GM23338 (cell line): ENCODE measurements around the gene CNN2. TPM values are rescaled to one million over a fixed set of nuclear protein-coding genes. Genes with fewer than 3 reads are reported as not detected.
A peak's percentile ranks its signal among the peaks of the same experiment; 100 is the strongest.

Experiments
- ATAC-seq: fragments of 200-7000 bp; cut with Tn5 transposase; 3 replicates; pipeline ENCODE4 v1.9.1; 2020
- DNase-seq: peaks from one replicate; pipeline ENCODE4 v3.0.0-alpha.2; 2015; ENCODE audit warnings: low spot score
- H2AFZ ChIP-seq: fragments of 200-600 bp; sonication (generic); 2 replicates; pipeline ENCODE4 v1.8.0; 2016; ENCODE audit warnings: antibody characterized with exemption, mild to moderate bottlenecking, moderate library complexity
- H3F3A ChIP-seq: fragments of 200-600 bp; sonication (generic); replicated peaks from 2 replicates; pipeline ENCODE4 v1.8.0; 2017; ENCODE audit warnings: antibody characterized with exemption, mixed run types, low read depth
- H3K27ac ChIP-seq: fragments of 200-600 bp; sonication (generic); 2 replicates; pipeline ENCODE4 v1.6.1; 2016; ENCODE audit warnings: low read depth
- H3K27me3 ChIP-seq: fragments of 200-600 bp; sonication (generic); 2 replicates; pipeline ENCODE4 v1.8.0; 2016; ENCODE audit warnings: mild to moderate bottlenecking, mixed run types, moderate library complexity; ENCODE audit not compliant: insufficient read depth
- H3K36me3 ChIP-seq: fragments of 200-600 bp; sonication (generic); 2 replicates; pipeline ENCODE4 v1.8.0; 2016; ENCODE audit warnings: mild to moderate bottlenecking; ENCODE audit not compliant: insufficient read depth
- H3K4me1 ChIP-seq: fragments of 200-600 bp; sonication (generic); 2 replicates; pipeline ENCODE4 v1.8.0; 2016; ENCODE audit warnings: mild to moderate bottlenecking, moderate library complexity; ENCODE audit not compliant: insufficient read depth
- H3K4me2 ChIP-seq: fragments of 200-600 bp; sonication (generic); 2 replicates; pipeline ENCODE4 v1.7.1; 2017; ENCODE audit warnings: mixed run types
- H3K4me3 ChIP-seq: fragments of 200-600 bp; sonication (generic); 2 replicates; pipeline ENCODE4 v1.6.1; 2016; ENCODE audit warnings: mixed run types
- H3K79me2 ChIP-seq: fragments of 200-600 bp; sonication (generic); replicated peaks from 2 replicates; pipeline ENCODE4 v1.8.0; 2017; ENCODE audit warnings: mild to moderate bottlenecking; ENCODE audit not compliant: insufficient read depth
- H3K9me2 ChIP-seq: fragments of 200-600 bp; sonication (generic); 2 replicates; pipeline ENCODE4 v1.8.0; 2017; ENCODE audit not compliant: insufficient read depth
- H4K20me1 ChIP-seq: fragments of 200-600 bp; sonication (generic); replicated peaks from 2 replicates; pipeline ENCODE4 v1.8.0; 2017; ENCODE audit warnings: mild to moderate bottlenecking; ENCODE audit not compliant: insufficient read depth
- H3K27ac Mint-ChIP-seq: 2 replicates; pipeline ENCODE4 v1.8.0; 2020; ENCODE audit warnings: inconsistent platforms, mild to moderate bottlenecking, moderate library complexity, mixed read lengths
- H3K27me3 Mint-ChIP-seq: 3 replicates; pipeline ENCODE4 v1.8.0; 2022; ENCODE audit warnings: low read depth, mild to moderate bottlenecking, moderate library complexity, mixed read lengths, inconsistent platforms; ENCODE audit not compliant: insufficient read depth, poor library complexity
- H3K36me3 Mint-ChIP-seq: 3 replicates; pipeline ENCODE4 v1.8.0; 2021; ENCODE audit warnings: low read depth, mild to moderate bottlenecking, inconsistent platforms, moderate library complexity, mixed read lengths
- H3K4me1 Mint-ChIP-seq: 3 replicates; pipeline ENCODE4 v1.8.0; 2020; ENCODE audit warnings: mild to moderate bottlenecking, inconsistent platforms, mixed read lengths
- H3K4me3 Mint-ChIP-seq: 3 replicates; pipeline ENCODE4 v1.8.0; 2021; ENCODE audit warnings: moderate library complexity, mild to moderate bottlenecking, inconsistent platforms, mixed read lengths
- H3K9me3 Mint-ChIP-seq: 3 replicates; pipeline ENCODE4 v1.8.0; 2020; ENCODE audit warnings: moderate library complexity, mild to moderate bottlenecking, inconsistent platforms, mixed read lengths
- CREB1 ChIP-seq: fragments of 250-450 bp; sonication (Bioruptor Pico); IDR thresholded peaks from 2 replicates; pipeline ENCODE4 v1.5.0; 2020; ENCODE audit warnings: low read depth, mild to moderate bottlenecking, moderate library complexity
- CTCF ChIP-seq, 2 experiments: fragments of 200-600 bp in 1 of 2; sonication (generic) in 1 of 2; conservative IDR thresholded peaks; 2 replicates each; pipeline versions ENCODE4 v1.5.1 to v1.6.1; 2016 to 2017; ENCODE audit warnings: antibody characterized with exemption in 2 of 2, low read depth in 2 of 2, mild to moderate bottlenecking in 2 of 2, moderate library complexity in 1 of 2
- ETS1 ChIP-seq: IDR thresholded peaks from 2 replicates; pipeline ENCODE4 v1.6.1; 2016; ENCODE audit warnings: antibody characterized with exemption
- EZH2 ChIP-seq: fragments of 200-600 bp; sonication (generic); IDR thresholded peaks from one replicate; pipeline ENCODE4 v1.8.0; 2017; ENCODE audit warnings: antibody characterized with exemption, mild to moderate bottlenecking, low read depth; ENCODE audit not compliant: unreplicated experiment
- EZH2phosphoT487 ChIP-seq: fragments of 200-600 bp; sonication (generic); IDR thresholded peaks from one replicate; pipeline ENCODE4 v1.8.1; 2018; ENCODE audit warnings: antibody characterized with exemption; ENCODE audit not compliant: unreplicated experiment
- JUNB ChIP-seq: IDR thresholded peaks from one replicate; pipeline ENCODE4 v1.6.1; 2016; ENCODE audit warnings: antibody characterized with exemption; ENCODE audit not compliant: unreplicated experiment
- NANOG ChIP-seq: IDR thresholded peaks from 2 replicates; pipeline ENCODE4 v1.6.1; 2016; ENCODE audit warnings: antibody characterized with exemption, borderline replicate concordance
- POLR2AphosphoS5 ChIP-seq: IDR thresholded peaks from 2 replicates; pipeline ENCODE4 v1.6.1; 2016; ENCODE audit warnings: antibody characterized with exemption, low read depth
- REST ChIP-seq: IDR thresholded peaks from one replicate; pipeline ENCODE4 v1.6.1; 2018; ENCODE audit warnings: antibody characterized with exemption; ENCODE audit not compliant: unreplicated experiment
- STAT1 ChIP-seq: IDR thresholded peaks from one replicate; pipeline ENCODE4 v1.6.1; 2016; ENCODE audit warnings: antibody characterized with exemption; ENCODE audit not compliant: unreplicated experiment
- ZNF114 ChIP-seq: fragments of 250-450 bp; sonication (Bioruptor Pico); IDR thresholded peaks from 2 replicates; pipeline ENCODE4 v1.5.0; 2020; ENCODE audit warnings: mild to moderate bottlenecking, moderate library complexity
- ZNF331 ChIP-seq: fragments of 250-450 bp; sonication (Bioruptor Pico); IDR thresholded peaks from 2 replicates; pipeline ENCODE4 v1.5.0; 2020; ENCODE audit warnings: low read depth, mild to moderate bottlenecking, moderate library complexity
- ZNF462 ChIP-seq: fragments of 250-450 bp; sonication (Bioruptor Pico); IDR thresholded peaks from 2 replicates; pipeline ENCODE4 v1.5.0; 2020; ENCODE audit warnings: mild to moderate bottlenecking, moderate library complexity
- polyA plus RNA-seq: library from polyadenylated mRNA; unstranded; fragments of >200 nt; fragmentation: Nextera tagmentation; extraction: Ambion mirVana; gene quantifications from 2 replicates; pipeline ENCODE4 v1.2.1, GENCODE V29; 2016
- total RNA-seq: library from RNA; depleted of rRNA; stranded (reverse); fragments of >200 nt; shearing (Covaris generic); gene quantifications from 2 replicates; pipeline ENCODE4 v1.2.3, GENCODE V29; 2014

The CNN2 gene
- total and polyA plus RNA-seq, 2 experiments from 2014 or later = 330 to 392 TPM

- Histone ChIP-seq H3K4me2 (no peak overlapping the region), H3K79me2 (no peaks in the 10 kb centered on the region), H3K9me2 (no peaks in the 10 kb centered on the region), H3F3A (peaks cover 21% of the 10 kb centered on the region), H2AFZ (no peak overlapping the region), H3K27ac (no peak overlapping the region), H3K4me3 (no peak overlapping the region), H3K4me1 (no peaks in the 10 kb centered on the region), H3K27me3 (no peaks in the 10 kb centered on the region), H4K20me1 (peaks cover 2% of the 10 kb centered on the region; the same call in 1 of the 2 replicates), H3K36me3 (peaks cover 5% of the 10 kb centered on the region; the same call in 1 of the 2 replicates)
- Mint-ChIP-seq H3K27me3 (peaks cover 12% of the 10 kb centered on the region), H3K9me3 (no peaks in the 10 kb centered on the region), H3K4me1 (0 out of 3 replicates have a peak, but pooled peaks cover 3% of the 10 kb centered on the region), H3K36me3 (peaks cover 34% of the 10 kb centered on the region), H3K27ac (no peak overlapping the region), H3K4me3 (no peak overlapping the region)
- TF ChIP-seq ZNF331 (CRISPR knock-in tag) = no peak
- TF ChIP-seq ZNF114 (CRISPR knock-in tag) = no peak
- TF ChIP-seq REST = no peak
- TF ChIP-seq CREB1 = no peak
- TF ChIP-seq JUNB = no peak
- no peak for TF ChIP-seq CTCF (conservative IDR thresholded peaks at IDR 0.05; ENCODE audit: low read depth in 2 of 2)
- no peak for TF ChIP-seq EZH2
- TF ChIP-seq EZH2phosphoT487 = no peak
- no peak for TF ChIP-seq POLR2AphosphoS5
- TF ChIP-seq ZNF462 (CRISPR knock-in tag) = no peak
- no peak for TF ChIP-seq ETS1
- no peak for TF ChIP-seq NANOG
- TF ChIP-seq STAT1 = no peak
- ATAC-seq = peak; percentile 15
- DNase-seq = peak; percentile 67
Measured at GRCh38 chr19:991174-991931, 35.1 kb upstream of the CNN2 start.
